GM12874 (cell line): ENCODE results near the gene AMFR.

Experiments used
- TF ChIP-seq, protein P1 (sequence below): IDR thresholded peaks from 2 replicates; pipeline ENCODE4 v1.5.1; 2011; ENCODE audit warnings: low read depth, mild to moderate bottlenecking, control low read depth, low read length, moderate library complexity; ENCODE audit not compliant: insufficient read depth

The AMFR gene

DNA sequence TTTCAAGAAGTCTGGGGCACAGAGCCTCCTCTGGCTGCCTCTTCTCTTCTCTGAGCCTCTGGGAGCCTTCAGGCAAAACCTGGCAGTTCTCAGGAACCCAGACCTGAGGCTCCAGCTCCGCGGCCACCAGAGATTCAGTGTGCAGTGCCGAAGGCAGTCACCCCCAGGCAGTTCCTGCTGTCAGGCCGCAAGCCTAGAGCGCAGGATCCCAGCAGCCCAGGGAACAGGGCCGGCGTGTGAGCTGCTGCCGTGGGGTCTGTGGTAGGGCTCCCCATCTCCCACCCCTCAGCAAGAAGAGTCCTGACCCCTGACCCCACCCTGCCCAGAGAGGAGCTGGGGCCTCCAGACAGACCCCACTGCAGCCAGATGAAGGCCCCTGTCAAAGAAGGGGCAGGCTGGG, 78.2 kb downstream of the AMFR start:
- TF ChIP-seq, protein P1, sequence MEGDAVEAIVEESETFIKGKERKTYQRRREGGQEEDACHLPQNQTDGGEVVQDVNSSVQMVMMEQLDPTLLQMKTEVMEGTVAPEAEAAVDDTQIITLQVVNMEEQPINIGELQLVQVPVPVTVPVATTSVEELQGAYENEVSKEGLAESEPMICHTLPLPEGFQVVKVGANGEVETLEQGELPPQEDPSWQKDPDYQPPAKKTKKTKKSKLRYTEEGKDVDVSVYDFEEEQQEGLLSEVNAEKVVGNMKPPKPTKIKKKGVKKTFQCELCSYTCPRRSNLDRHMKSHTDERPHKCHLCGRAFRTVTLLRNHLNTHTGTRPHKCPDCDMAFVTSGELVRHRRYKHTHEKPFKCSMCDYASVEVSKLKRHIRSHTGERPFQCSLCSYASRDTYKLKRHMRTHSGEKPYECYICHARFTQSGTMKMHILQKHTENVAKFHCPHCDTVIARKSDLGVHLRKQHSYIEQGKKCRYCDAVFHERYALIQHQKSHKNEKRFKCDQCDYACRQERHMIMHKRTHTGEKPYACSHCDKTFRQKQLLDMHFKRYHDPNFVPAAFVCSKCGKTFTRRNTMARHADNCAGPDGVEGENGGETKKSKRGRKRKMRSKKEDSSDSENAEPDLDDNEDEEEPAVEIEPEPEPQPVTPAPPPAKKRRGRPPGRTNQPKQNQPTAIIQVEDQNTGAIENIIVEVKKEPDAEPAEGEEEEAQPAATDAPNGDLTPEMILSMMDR = no peak

DNA sequence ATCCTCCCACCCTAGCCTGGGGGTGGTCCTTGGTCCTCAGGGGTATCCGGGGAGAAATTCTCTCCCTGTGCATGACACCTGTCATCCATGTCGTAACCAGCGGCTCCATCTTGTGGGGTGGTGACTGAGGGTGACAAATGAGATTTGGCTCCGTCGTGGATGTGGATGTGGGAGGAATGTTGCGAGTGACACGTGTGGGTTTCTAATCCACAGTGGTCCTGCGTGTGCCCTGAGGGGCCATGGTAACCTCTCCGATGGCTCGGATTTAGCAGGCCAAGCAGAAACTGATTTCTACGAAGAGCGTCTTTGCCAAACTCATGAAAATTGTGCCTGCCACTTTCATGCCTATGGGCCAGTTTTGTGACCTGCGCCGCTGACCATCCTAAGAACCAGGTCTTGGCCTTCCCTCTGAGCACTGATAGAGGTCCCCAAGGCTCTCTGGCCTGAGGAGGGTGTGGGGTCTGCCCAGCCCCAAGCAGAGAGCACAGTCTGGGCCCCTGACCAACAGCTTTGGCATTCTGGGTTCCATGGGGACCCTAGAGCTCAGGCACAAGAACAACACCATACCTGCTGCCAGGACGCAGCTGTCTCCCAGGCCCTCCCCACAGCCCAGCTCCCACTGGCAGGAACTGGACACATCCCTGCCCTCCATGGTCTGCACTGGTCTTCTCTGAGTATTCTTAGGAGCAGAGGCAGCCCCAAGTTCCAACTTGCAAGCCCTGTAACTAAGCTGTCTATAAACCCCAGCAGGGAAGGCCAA, 79.0 kb downstream of the AMFR start:
- TF ChIP-seq, protein P1 = no peak

DNA sequence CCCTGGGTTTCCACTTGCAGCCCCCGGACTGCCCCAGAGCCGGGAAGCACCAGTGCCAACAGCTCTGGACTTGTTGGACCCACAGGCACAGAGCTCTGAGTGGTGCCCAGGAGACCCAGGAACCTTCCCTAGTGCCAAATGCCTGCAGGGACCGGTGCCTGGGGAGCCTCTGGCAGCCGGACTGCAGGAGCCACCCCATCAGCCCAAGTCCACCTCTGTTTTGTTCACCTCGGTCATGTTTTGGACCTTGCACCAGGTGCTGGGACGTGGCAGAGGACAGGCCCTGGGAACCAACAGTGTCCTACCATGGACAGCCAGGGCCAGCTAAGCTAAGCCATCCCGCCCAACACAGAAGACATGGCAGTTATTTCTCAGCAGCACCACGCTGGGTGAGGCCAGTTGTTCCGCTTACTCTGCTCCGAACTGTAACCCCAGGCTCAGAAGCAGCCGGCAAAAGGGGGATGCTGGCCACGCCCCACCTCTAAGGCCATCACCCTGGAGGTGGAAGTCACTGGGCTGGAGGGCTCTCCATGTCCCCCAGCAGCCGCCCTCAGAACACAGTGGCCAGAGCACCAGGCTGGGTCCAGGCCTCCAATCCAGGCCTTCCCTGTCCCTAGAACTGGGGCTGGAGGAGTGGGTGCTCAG, 79.8 kb downstream of the AMFR start:
- TF ChIP-seq, protein P1 = no peak

DNA sequence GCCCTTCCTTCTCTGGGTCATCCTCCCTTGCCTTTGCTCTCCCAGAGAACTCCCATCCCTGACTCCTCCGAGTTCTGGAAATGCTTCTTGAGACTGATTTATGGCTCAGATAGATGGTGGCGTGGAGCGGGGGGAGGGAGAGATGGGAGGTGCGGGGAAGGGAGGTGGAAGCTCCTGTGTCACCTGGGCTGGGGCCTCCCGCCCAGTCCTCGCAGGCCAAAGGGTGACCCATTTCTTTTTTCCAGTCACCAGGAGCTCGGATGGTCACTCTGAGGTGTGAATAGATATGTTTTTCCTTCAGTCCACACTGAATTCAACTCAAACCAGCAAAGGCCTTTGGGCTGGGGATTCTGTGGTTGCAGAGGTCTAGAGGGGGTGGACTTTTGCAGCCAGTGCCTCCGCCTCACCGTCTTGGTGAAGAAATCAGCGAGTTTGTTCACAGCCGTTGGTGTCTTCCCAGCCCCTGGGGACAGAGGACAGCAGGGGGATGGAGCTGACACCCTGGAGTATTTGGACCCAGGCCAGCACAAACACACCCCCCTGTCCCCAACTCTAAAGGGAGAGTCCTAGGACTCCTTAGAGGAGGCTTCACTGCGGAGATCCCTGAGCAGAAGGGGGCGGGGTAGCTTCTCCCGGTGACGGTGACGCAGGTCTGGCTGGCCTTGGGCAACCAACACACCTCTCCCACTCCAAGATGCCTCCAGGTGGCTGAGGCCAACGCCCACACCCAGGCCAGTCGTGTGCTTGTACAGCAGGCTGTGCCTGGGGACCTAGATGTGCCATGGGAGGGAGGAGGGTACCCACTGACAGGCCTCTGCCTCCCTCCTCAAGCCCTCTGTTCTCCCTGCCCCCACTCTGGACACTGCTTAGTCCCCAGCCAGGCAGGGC, 80.6 kb downstream of the AMFR start:
- TF ChIP-seq, protein P1 = no peak

DNA sequence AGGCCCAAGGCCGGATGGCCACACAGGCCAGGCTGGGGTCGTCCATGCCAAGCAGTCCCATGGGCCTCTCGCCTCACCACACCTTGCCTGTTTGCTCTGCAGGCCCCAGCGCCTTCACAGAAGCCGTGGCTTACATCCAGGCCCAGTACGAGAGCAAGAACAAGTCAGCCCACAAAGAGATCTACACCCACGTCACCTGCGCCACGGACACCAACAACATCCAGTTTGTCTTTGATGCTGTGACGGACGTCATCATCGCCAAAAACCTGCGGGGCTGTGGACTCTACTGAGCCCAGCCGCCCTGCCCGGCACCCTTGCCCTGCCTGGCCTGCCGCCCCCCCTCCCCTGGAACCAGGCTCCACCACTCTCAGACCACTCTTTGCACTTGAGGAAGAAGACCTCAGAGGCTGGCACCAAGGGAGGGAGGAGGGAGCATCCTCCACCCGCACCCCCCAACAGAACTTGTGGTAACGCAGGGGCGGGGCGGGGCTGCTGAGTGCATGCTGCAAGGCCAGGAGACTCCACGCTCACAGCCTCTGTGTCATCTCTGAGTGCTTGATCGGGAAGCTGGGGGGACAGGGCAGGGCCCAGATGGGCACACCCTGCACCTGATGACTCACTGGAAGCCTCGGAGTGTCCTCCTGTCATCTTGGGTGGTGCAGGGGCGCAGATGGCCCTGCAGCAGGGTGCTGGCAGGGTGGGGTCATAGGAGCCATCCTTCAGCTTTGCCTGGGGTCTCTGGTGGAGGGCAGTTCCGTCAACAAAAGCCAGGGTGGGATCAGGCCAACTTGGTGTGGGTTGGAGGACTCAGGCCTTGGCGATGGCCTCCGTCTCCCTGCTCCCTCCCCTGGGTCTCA, 81.5 kb downstream of the AMFR start:
- TF ChIP-seq, protein P1 = no peak

DNA sequence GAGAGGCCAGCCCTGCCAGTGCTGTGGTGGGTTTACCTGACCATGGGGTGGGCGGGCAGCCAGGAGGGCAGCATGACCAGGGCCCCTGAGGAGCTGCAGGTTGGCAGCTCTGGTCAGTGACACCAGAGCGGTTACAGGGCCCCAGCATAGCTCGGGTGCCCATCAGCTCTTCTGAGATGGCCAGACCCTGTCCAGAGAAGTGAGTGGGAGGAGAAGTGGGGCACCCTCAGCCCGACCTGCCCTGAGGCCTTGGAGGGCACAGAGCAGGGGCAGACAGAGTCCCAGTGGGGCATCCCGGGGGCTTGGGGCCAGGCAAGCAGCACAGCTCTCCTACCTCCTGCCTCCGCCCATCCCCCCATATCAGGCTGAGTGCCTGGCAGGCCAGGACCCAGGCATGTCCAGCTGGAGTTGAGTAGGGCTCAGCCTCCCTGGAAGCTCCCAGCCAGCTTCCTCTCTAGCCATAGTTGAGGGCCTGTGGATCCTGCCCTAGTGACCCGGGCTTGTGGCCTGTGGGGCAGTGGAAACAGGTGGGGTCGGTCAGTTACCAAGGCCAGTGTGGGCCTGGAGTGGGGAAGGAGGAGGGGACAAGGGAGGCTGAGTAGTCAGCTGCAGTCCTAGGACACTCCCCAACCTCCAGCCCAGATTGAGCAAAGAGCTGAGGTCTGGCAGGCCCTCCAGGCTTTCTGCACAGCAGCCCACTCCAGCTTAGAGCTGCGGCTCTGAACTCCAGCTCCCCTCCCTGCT, 83.5 kb downstream of the AMFR start:
- TF ChIP-seq, protein P1 = no peak
